Epithelial cell of proximal tubule (primary cell): ENCODE data around the gene LYSMD2. TPM values are rescaled to one million over a fixed set of nuclear protein-coding genes. Genes with fewer than 3 reads are reported as not detected.

Source experiments
- DNase-seq: peaks from one replicate; pipeline ENCODE4 v3.0.0-alpha.2; 2011; ENCODE audit warnings: low read depth
- H3K4me3 ChIP-seq: 2 replicates; pipeline ENCODE4 v1.5.1; 2011; ENCODE audit warnings: low read depth, mild to moderate bottlenecking, low read length
- total RNA-seq: library from RNA; depleted of rRNA; stranded (reverse); fragments of >200 nt; gene quantifications from 2 replicates; pipeline ENCODE4 v1.2.3, GENCODE V29; 2015
- TF ChIP-seq, protein P1 (sequence below): conservative IDR thresholded peaks from 2 replicates; pipeline ENCODE4 v1.5.1; 2012; ENCODE audit warnings: low read depth, mild to moderate bottlenecking, low read length

The LYSMD2 gene
- total RNA-seq, 1 donor from 2014 or later: 1.7 TPM

DNA sequence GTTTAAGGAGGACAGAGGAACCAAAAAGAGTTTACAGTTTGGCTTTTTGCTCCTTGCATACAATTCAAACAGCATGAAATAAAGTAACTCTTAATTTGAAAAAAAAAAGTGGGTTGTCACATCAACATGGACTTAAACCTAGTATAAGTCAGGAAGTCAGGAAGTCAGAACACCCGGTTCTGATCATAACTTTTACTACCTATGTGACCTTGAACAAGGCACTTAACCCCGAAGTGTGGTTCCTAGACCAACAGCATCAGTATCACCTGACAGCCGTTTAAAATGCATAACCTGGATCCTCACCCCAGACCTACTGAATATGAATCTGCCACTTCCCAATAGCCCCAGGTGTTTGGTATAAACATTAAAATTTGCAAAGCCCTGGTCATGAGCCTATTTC lies 18.7 kb downstream of the LYSMD2 start:
- no peak for DNase-seq
- no peak overlapping the region for H3K4me3 ChIP-seq
- TF ChIP-seq, protein P1, sequence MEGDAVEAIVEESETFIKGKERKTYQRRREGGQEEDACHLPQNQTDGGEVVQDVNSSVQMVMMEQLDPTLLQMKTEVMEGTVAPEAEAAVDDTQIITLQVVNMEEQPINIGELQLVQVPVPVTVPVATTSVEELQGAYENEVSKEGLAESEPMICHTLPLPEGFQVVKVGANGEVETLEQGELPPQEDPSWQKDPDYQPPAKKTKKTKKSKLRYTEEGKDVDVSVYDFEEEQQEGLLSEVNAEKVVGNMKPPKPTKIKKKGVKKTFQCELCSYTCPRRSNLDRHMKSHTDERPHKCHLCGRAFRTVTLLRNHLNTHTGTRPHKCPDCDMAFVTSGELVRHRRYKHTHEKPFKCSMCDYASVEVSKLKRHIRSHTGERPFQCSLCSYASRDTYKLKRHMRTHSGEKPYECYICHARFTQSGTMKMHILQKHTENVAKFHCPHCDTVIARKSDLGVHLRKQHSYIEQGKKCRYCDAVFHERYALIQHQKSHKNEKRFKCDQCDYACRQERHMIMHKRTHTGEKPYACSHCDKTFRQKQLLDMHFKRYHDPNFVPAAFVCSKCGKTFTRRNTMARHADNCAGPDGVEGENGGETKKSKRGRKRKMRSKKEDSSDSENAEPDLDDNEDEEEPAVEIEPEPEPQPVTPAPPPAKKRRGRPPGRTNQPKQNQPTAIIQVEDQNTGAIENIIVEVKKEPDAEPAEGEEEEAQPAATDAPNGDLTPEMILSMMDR: no peak

DNA sequence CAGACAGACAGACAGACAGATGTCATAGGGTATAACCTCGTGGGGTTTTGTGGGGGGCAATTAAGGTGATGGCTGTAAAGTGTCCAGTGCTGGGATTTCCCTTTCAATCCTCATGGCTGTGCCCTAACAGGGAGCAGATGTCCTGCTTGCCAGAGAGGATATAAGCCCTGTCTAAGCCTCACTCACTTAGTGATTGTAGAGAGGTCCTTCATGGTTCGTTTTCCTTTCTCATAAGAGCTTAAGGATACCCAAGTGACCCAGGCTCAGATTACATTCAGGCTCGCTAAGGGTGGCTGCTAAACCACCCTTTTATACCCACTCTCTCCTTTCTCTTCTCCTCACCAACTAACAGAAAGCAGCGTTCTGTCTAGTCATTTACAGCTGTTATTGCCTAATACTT lies 19.2 kb downstream of the LYSMD2 start:
- no peak for DNase-seq
- TF ChIP-seq, protein P1: no peak
- H3K4me3 ChIP-seq: no peak overlapping the region

DNA sequence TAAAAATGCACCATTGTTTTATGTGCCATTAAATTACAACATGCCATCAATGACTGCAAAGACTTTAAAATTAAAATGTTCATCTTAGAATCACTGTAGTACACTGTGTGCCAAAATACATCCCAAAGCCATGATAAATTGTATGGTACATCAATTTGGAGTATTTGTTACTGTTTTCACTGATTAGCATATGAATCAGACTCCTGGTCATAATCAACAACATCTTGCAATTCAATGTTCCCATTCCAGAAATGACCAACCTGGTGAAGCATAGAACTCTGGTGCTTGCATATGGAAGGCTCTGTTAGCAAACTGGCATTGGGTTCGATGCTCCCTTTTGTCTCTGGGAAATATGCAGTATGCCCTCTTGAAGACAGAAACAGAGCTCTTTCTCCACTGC lies 22.5 kb downstream of the LYSMD2 start:
- DNase-seq: no peak
- TF ChIP-seq, protein P1: no peak
- H3K4me3 ChIP-seq: no peak overlapping the region

DNA sequence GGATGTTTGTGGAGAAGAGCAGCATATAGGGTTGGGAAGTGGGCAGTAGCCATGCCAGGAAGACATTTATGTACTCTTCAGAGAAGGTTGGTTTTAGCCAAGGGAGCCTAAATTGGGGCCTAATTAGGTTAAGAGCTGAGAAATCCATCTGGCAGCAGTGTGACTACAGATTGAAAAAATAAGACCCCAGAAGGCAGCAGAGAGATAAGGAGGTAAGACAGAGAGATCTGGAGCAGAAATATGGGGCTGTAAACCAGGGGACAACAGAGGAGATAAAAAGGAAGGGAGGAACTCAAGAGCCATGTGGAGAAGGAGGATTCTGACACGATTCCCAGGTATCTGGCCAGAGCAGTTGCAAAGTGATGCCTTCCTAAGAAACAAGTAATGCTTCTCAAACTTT lies 23.3 kb downstream of the LYSMD2 start:
- TF ChIP-seq, protein P1: no peak
- DNase-seq: no peak
- no peak overlapping the region for H3K4me3 ChIP-seq

DNA sequence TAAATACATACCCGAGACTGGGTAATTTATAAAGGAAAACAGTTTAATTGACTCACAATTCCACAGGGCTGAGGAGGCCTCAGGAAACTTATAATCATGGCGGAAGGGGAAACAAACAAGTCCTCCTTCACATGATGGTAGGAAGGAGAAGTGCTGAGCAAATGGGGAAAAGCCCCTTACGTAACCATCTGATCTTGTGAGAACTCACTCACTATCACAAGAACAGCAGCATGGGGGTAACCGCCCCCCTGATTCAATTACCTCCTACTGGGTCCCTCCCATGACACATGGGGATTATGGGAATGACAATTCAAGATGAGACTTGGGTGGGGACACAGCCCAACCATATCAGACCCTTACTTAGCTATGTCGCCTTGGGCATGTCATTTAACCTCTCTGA lies 28.4 kb downstream of the LYSMD2 start:
- TF ChIP-seq, protein P1: no peak
- no peak for DNase-seq
- H3K4me3 ChIP-seq: no peak overlapping the region

DNA sequence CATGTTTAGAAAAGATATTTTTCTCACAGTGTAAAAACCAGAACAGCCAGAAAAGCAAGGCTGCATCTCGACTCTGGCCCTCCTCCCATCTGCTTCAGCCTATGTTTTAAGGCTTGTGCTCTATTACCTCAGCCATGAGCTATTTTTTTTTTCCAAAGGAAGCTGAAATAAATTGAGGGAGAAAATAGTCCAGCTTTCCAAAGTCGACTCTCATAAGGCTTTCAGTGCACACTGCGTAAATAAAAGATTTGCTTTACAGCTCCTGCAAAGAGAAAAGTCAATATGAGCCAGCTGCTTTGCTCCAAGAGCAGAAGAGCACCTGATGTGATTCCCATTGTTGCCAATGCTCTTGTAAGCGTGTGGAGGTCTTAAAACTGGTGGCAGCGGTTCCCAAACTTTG lies 29.4 kb downstream of the LYSMD2 start:
- no peak for DNase-seq
- TF ChIP-seq, protein P1: no peak
- H3K4me3 ChIP-seq: no peak overlapping the region

DNA sequence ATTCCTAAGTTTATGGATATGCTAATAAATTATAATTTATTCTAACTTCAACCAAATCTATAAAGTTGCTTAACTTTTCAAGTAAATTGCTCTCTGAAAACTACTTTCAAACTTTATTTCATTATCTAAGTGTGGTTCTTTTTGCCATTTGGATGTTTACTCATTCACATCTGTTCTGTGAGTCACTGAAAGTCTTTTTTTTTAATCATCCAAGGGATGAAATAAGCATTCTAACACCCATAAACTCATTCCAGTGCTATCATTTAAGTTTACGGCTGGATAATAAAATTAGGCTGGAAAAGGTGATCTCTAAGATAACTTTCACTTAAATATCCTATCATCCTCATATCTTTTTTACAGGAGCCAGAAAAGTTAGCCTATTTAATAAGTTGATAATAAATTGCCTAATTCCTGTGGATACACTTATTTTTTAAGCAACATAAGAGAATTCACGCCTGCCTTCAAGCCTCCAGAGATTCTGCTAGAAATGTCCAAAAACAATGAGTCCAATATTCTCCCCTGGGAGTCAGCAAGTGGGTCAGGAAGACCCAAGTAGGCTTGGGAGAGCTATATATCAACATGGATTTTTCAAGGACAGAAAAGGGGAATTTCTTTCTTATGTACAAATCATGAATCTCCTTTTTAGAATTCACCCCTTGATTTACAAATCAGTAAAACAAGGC lies 30.4 kb downstream of the LYSMD2 start:
- no peak overlapping the region for H3K4me3 ChIP-seq
- DNase-seq: no peak
- TF ChIP-seq, protein P1: no peak
